WERI-Rb-1 (cell line): ENCODE measurements around the gene RFTN1.

Experiments
- DNase-seq: peaks from one replicate; pipeline ENCODE4 v3.0.0-alpha.2; 2020
- H3K27ac ChIP-seq: fragments of 250-450 bp; sonication (Bioruptor Pico); 2 replicates; pipeline ENCODE4 v1.5.1; 2020; ENCODE audit warnings: mild to moderate bottlenecking, moderate library complexity
- H3K27me3 ChIP-seq: fragments of 250-450 bp; sonication (Bioruptor Pico); 2 replicates; pipeline ENCODE4 v1.5.1; 2021; ENCODE audit warnings: mild to moderate bottlenecking, low read depth, moderate library complexity; ENCODE audit not compliant: insufficient read depth, severe bottlenecking
- H3K36me3 ChIP-seq: fragments of 250-450 bp; sonication (Bioruptor Pico); 2 replicates; pipeline ENCODE4 v1.5.1; 2020; ENCODE audit warnings: mild to moderate bottlenecking, moderate library complexity
- H3K4me3 ChIP-seq: 2 replicates; pipeline ENCODE4 v1.5.1; 2011; ENCODE audit warnings: low read depth, mild to moderate bottlenecking, control low read depth, low read length
- H3K9me3 ChIP-seq: fragments of 250-450 bp; sonication (Bioruptor Pico); 2 replicates; pipeline ENCODE4 v1.5.1; 2021; ENCODE audit warnings: mild to moderate bottlenecking, moderate library complexity; ENCODE audit not compliant: severe bottlenecking
- TF ChIP-seq, protein P1 (sequence below): IDR thresholded peaks from 2 replicates; pipeline ENCODE4 v1.5.1; 2011; ENCODE audit warnings: low read depth, mild to moderate bottlenecking, control low read depth, inconsistent platforms, low read length

The RFTN1 gene

DNA sequence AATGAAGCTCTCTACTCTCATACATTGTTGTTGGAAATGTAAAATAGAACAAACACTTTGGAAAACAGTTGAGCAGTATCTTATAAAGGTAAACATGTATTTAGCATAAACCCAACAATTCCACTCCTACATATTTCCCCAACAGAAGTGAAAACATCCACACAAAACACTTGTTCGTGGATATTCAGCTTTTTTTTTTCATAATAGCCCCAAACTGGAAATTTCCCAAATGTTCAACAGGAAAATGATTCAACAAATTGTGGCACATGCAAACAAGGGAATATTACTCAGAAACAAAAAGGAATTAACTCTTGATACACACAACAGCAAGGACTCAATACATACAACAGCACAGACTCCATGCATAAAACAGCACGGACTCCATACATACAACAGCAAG, 28.5 kb downstream of the RFTN1 start:
- TF ChIP-seq, protein P1, sequence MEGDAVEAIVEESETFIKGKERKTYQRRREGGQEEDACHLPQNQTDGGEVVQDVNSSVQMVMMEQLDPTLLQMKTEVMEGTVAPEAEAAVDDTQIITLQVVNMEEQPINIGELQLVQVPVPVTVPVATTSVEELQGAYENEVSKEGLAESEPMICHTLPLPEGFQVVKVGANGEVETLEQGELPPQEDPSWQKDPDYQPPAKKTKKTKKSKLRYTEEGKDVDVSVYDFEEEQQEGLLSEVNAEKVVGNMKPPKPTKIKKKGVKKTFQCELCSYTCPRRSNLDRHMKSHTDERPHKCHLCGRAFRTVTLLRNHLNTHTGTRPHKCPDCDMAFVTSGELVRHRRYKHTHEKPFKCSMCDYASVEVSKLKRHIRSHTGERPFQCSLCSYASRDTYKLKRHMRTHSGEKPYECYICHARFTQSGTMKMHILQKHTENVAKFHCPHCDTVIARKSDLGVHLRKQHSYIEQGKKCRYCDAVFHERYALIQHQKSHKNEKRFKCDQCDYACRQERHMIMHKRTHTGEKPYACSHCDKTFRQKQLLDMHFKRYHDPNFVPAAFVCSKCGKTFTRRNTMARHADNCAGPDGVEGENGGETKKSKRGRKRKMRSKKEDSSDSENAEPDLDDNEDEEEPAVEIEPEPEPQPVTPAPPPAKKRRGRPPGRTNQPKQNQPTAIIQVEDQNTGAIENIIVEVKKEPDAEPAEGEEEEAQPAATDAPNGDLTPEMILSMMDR, result no peak
- DNase-seq, result no peak
- Histone ChIP-seq H3K27me3 (no peaks in the 10 kb centered on the region), H3K36me3 (no peaks in the 10 kb centered on the region), H3K4me3 (no peak overlapping the region), H3K27ac (no peak overlapping the region), H3K9me3 (no peaks in the 10 kb centered on the region)

DNA sequence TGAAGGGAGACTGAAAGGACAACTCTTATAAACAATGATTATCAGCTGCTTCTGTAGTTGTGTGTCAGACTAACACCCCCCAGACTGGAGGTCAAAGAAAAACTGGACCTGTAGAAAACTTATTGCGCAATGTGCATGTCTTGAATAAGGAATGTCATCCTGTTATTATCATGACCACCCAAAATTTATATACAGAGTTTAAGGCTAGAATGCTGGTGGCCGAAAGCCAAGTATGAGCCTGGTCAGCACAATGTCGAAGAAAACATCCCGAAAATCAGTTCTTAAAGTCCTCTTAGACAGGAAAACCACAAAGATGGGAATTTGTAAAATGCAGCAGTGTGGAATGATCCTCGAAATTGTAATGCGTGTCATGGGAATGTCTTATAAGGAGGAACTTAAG, 29.3 kb downstream of the RFTN1 start:
- DNase-seq, result no peak
- Histone ChIP-seq H3K4me3 (no peak overlapping the region), H3K27ac (no peak overlapping the region), H3K27me3 (no peaks in the 10 kb centered on the region), H3K36me3 (no peaks in the 10 kb centered on the region), H3K9me3 (no peaks in the 10 kb centered on the region)
- TF ChIP-seq, protein P1, result no peak

DNA sequence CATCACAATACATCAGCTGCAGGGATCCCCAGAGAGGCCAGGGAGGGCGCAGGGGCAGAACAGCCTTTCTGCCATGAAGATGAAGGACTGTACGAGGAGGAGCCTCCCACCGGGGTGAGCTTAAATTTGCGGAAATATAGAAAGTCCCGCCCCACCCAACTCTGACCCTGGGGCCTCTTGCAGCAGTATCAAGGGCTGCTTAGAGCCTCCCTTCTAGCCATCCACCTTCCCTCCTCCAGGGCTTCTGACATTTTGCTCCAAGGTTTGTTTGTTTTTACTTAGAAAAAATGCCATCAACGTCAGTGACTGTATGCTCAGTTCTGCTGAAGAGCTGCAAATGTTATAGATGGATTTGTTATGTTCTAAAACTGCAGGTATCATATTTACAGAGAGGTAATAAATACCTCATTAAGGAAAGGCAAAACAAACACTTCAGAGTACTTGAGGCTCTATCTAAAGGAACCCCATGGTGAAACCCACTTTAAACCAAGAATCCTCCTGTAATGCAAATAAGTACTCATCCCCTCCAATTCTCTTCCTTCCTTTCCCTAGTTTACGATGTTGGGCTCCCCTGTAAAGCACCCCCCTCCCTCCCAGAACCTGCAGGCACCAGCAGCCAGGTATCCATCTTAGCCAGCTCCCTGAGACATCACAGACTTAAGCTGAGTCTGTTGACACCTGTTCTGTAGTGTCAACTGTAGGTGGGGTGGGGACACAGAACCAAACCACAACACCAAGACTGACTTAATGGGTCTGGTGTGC, 30.5 kb downstream of the RFTN1 start:
- DNase-seq, result no peak
- Histone ChIP-seq H3K36me3 (no peaks in the 10 kb centered on the region), H3K9me3 (no peaks in the 10 kb centered on the region), H3K4me3 (no peak overlapping the region), H3K27ac (no peak overlapping the region), H3K27me3 (no peaks in the 10 kb centered on the region)
- TF ChIP-seq, protein P1, result no peak

DNA sequence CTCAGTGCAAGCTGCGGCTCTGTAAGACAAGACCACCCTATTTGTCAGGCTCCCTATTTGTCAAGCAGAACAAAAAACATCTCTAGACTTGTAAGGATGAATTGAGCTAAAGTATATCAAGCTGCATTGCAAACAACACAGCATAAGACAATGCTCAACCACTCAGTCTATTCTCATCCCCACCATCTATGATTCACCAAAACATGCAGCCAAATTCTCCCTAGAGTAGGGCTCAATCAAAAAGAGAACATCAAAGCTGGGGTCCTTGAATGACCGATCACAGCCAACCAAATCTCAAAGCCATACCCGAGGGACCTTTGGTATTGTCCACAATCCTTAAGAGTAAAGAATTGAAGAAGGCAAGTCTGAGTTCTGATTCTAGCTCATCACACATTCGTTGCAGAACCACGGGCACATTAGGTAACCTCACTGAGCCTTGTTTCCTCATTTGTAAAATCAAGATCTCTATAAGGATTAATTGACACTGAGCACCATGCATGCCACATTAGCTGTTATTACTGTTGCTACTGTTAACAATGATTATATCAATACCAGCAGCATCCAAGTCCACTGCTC, 31.2 kb downstream of the RFTN1 start:
- Histone ChIP-seq H3K27me3 (no peaks in the 10 kb centered on the region), H3K27ac (no peak overlapping the region), H3K9me3 (no peaks in the 10 kb centered on the region), H3K36me3 (no peaks in the 10 kb centered on the region), H3K4me3 (no peak overlapping the region)
- TF ChIP-seq, protein P1, result no peak
- DNase-seq, result no peak

DNA sequence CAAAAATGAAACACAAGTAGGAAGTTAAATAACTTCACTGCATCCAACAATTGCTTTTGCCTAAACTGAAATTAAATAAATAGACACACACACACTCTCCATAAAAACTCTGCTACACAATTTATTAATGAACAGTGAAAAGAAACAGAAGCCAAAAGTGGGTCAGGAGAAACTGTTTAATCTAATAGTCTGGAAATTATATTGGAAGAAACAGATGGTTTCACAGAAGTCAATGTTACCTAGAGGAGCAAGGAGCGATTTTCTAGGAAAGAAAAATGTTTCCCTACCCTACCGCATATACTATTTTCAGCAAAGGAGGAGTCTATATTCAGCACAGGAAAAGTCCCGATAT, 32.0 kb downstream of the RFTN1 start:
- H3K4me3 ChIP-seq, result no peak overlapping the region
- no peaks in the 10 kb centered on the region for H3K27me3 ChIP-seq
- no peak for DNase-seq

More for the DNA sequence above, 32.0 kb downstream of the RFTN1 start:
- Histone ChIP-seq H3K36me3 (no peaks in the 10 kb centered on the region), H3K9me3 (no peaks in the 10 kb centered on the region), H3K27ac (no peak overlapping the region)
- TF ChIP-seq, protein P1, result no peak
